Measurements from ENCODE around the gene SGK1.

DNA sequence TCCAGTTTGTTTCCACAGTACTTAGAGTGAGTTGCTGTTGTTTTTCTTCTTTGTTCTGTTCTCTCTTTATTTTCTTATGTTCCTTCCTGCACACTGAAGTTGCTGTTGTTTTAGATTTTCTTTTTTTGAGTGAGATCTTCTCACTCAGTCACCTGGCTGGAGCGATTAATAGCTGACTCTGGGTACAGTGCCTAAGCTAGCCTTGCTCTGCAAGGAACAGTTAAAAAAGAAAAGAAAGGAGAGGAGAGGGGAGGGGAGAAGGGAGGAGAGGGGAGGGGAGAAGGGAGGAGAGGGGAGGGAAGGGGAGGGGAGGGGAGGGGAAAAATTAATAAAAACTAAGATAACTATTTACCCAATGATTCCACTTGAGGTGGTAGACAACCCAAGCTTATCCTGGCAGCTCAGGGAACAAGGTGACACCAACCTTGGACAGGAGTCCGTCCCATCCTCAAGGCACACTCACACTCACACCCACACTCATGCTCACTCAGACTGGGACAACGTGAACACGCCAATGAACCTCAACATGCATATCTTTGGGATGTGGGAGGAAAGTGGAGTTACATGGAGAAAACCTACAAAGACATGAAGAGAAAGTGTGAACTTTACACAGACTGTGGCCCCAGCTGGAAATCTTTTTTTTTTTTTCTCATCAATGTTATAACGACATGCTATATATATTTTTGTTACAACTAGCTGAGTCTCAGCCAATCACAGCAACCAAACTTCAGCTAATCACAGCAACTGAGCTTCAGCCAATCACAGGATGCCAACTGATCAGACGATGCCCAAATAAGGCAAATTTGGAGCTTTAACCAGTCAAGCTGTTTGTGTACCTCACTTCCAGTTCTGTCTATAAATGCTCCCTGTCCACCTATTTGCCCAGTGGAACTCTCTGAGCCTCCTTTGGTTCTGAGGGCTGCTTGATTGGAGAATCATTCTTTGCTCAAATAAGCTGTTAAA is 124.1 kb downstream of the SGK1 start:
- TF ChIP-seq, protein P1, sequence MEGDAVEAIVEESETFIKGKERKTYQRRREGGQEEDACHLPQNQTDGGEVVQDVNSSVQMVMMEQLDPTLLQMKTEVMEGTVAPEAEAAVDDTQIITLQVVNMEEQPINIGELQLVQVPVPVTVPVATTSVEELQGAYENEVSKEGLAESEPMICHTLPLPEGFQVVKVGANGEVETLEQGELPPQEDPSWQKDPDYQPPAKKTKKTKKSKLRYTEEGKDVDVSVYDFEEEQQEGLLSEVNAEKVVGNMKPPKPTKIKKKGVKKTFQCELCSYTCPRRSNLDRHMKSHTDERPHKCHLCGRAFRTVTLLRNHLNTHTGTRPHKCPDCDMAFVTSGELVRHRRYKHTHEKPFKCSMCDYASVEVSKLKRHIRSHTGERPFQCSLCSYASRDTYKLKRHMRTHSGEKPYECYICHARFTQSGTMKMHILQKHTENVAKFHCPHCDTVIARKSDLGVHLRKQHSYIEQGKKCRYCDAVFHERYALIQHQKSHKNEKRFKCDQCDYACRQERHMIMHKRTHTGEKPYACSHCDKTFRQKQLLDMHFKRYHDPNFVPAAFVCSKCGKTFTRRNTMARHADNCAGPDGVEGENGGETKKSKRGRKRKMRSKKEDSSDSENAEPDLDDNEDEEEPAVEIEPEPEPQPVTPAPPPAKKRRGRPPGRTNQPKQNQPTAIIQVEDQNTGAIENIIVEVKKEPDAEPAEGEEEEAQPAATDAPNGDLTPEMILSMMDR (IDR thresholded peaks at IDR 0.05; ENCODE audit: poor library complexity, severe bottlenecking), result no peak
- TF ChIP-seq EP300 (conservative IDR thresholded peaks at IDR 0.05; ENCODE audit: poor library complexity, severe bottlenecking) (no peak), POLR2AphosphoS5 (IDR thresholded peaks at IDR 0.05) (no peak), EZH2 (IDR thresholded peaks at IDR 0.05; ENCODE audit: borderline replicate concordance, insufficient read depth, low read length, poor library complexity, severe bottlenecking) (no peak)
